GM19193 (cell line): ENCODE data around the gene SLC16A6.

Experiments used
- POLR2A ChIP-seq: IDR thresholded peaks from 4 replicates; pipeline ENCODE4 v1.6.1; 2011; ENCODE audit not compliant: insufficient read depth, insufficient read length; ENCODE audit errors: extremely low read depth

Gene SLC16A6

GRCh38 chr17:68238164-68238870 is 52.6 kb downstream of the SLC16A6 start:
- TF ChIP-seq POLR2A = no peak

GRCh38 chr17:68237369-68238163 is 53.4 kb downstream of the SLC16A6 start:
- TF ChIP-seq POLR2A = peak; percentile 58

GRCh38 chr17:68231541-68231940 is 59.4 kb downstream of the SLC16A6 start:
- TF ChIP-seq POLR2A = no peak

- TF ChIP-seq POLR2A = no peak
Measured at GRCh38 chr17:68229619-68230018, 61.3 kb downstream of the SLC16A6 start.

- no peak for TF ChIP-seq POLR2A
Measured at GRCh38 chr17:68228817-68229570, 61.9 kb downstream of the SLC16A6 start.

- no peak for TF ChIP-seq POLR2A
Measured at GRCh38 chr17:68222606-68223005, 68.3 kb downstream of the SLC16A6 start.

- no peak for TF ChIP-seq POLR2A
Measured at GRCh38 chr17:68221786-68222185, 69.1 kb downstream of the SLC16A6 start.
